ENCODE results near the gene ITGB7.

Gene ITGB7

DNA sequence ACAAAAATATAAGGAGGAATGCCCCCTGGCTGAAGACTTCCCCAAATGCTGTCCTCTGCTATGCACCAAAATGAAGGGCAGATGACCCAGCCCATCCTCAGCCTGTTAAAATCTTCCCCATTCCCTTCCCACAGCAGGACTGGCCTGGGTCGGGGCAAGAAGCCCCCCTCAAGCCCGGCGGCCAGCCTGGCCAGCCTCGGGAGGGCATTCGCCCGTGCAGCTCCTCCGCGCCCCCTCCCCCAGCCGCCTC lies 24.5 kb upstream of the ITGB7 start:
- no peak for DNase-seq

DNA sequence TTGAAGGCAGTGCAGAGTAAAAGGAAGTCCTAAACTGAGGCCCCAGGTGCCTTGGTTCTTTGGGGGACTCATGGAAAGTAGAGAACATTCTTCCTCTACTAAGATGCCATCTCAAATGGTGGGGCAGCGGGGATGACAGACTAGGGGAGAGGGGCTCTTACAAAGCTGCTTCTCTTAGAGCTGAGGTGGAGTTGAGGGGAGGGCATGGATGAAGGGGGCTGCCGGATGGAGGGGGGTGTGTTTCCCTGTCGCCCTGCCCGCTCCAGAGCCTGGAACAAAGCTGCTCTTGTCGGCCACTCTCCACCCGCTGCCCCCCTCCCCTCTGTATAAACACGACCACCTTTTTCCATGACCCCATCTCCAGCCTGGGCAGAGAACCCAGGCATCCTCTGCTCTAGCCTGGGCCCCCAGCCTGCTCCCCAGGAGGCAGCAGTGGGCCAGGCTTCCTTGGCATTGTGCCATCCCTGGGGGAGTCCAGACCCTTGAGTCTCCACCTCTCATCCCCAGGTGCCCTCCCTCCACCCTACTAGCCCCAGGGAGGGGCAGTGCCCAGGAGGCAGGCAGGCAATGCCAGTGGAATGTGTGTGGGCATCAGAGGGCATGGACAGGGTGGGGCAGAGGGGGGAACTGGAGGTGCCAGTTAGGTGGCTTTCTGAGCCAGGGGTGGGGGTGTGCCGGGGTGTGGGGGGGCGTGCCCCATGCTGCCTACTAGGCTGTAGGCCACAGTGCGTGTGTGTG lies 23.2 kb upstream of the ITGB7 start:
- no peak for DNase-seq

DNA sequence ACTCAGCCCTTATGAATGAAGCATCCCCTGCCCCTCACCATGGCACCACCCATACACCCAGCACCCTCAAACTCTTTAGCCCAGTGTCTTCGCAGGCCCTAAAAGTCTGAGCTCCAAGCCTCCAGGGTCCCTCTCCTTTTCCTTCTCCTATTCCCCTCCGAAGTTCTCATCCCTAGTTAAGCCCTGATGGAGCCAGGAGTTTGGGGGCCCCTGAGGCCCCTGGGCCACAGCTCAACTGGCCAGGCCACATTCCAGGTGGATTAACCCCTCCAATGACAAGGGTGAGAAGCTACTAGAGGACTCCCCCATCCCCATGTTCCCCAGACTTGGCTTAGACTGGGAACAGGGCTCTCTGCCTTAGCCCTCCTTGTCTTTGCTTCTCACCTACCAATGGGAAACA lies 22.4 kb upstream of the ITGB7 start:
- no peak for DNase-seq

DNA sequence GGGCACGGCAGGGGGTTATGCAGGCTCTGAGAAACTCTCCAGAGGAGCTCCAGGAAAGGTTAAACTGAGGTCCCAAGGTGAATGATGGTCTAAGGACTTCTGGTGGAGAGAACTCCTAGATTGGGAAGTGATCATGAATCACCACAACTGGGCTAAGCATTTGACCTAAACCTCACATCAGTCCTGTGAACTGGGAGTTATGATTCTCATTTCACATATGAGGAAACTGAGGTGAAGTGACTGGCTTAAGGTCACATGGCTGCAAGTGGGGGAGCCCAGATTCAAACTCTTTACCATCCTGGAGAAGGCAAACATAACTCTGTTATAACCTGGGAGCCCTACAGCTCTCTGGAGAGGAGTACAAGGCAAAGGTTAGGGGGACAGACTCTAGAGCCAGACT lies 20.8 kb upstream of the ITGB7 start:
- no peak for DNase-seq

DNA sequence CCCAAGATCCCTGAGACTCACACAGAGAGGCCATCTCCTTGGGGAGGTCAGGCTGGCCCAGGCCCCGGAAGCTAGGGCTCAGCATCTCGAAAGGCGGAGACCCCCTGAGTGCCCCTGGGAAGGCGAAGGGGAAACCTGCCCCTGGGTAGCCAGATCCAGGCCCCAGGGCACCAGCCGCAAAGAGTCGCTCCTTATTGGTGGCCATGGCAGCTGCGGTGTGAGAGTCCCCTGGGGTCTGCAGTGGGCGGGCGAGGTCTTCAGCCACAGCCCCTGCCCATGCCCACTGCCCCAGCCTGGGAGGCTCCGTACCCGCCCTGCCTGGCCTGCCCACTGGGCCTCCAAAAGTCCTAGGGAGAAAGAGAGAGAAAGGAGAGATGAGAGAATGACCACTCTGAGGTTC lies 20.3 kb upstream of the ITGB7 start:
- DNase-seq = no peak

DNA sequence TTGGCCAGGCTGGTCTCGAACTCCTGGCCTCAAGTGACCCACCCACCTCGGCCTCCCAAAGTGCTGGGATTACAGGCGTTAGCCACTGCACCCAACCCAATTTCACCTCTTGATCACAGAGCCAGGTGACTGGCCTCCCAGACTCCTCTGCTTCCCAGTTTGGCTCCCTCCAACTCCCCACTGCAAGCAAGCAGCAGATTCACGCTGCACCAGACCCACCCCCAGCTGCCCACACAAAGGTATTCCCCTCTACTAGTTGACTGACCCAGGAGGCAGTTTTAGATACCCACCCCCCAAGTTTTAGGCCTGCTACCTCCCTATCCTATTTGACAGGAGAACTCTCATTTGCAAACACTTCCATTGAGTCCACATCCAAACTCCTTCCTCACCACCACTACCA lies 19.8 kb upstream of the ITGB7 start:
- no peak for DNase-seq

DNA sequence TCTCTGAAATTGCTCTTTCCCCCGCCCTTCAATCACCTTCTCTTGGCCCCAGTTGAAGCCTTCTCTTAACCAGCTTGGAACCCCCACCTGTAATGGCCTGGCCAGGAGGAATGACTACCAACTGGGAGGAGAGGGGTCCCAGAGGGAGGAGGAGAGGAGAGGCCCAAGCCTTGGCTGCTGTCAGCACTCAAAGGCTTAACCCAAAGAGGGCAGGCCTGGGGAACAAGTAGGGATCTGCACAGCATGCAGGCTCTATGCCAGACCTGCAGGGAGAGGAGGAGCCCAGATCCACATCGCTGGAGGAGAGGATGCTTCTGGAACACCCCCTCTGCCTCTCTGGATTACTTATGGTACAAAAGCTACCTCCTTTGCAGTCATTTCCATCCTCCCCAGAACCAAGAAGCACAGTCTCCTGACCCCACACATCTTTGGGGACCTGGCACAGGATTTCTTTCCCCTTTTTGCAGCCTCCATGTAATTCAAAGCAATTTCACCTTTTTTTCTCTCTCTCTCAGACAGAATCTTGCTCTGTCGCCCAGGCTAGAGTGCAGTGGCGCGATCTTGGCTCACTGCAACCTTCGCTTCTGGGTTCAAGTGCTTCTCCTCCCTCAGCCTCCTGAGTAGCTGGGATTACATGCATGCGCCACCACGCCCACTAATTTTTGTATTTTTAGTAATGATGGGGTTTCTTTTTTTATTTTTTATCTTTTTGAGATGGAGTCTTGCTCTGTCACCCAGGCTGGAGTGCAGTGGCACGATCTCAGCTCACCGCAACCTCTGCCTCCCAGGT lies 18.8 kb upstream of the ITGB7 start:
- DNase-seq = no peak

DNA sequence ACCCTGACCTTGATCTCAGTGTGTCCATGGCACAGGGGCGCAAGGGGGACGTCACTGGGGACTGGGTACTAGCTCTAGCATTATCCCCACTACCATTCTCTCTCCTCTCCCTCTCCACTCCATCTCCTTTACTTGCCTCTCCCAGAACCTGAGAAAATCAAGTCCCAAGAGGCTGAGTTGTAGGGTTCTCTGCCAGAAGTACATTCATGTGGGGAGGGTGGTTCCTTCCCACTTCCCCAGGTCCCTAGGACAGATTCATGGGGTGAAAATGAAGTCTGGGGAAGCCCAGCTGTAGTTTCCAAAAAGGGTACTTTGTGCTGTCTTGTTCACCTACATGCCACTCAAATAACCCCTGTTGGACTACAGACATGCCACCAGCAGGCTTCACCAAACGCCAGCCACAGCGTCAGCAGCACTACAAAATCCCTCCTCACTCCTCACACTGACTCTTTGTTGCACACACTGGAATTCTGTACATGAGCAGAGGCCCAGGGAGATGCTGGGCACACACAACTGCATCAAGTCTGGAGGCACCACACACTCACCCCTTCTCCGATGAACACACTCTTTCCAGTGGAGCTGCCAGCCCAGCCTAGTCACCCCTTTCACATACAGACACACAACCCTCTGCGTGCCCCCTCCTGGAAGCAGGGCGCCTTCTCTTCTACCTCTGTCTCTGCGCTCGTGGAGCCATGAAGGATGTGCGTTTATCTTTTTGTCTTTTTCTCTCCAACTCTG lies 18.0 kb upstream of the ITGB7 start:
- DNase-seq = no peak

DNA sequence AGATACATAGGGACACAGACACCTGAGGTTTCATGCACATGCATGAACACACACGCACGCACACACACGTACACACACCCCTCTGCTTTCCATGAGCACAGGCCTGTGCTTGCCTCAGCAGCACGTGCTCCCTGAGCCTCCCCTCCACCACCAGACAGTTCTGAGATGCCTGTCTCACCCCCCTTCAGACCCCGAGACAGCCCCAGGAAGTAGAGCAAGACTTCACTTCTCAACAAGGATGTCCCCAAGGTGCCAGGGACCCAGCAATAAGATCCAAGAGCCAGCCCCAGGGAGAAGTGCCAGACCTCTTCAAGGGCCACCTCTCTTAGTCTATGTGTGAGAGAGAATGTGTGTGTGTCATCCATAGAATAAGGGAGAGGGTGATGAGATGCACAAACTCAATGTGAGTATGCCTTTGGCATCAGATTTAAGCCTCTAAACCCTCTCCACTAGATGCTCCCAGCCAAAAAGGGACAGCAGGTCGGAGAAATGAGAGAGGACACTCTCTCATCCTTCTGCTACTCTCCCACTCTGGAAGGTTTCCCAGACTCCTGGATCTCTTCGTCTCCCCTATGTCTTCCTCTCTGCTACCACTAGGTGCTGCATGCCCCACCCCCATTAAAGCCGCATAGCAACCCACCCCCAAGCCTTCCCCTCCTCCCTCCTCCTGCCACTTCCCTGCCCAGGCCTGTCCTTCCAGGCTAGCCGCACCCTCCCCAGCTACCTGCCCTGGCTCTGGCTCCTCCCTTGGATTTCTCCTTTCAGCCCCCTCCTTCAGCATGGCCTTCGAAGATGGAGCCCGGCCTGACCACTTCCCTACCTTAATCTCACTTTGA lies 17.2 kb upstream of the ITGB7 start:
- DNase-seq = peak; percentile 82

DNA sequence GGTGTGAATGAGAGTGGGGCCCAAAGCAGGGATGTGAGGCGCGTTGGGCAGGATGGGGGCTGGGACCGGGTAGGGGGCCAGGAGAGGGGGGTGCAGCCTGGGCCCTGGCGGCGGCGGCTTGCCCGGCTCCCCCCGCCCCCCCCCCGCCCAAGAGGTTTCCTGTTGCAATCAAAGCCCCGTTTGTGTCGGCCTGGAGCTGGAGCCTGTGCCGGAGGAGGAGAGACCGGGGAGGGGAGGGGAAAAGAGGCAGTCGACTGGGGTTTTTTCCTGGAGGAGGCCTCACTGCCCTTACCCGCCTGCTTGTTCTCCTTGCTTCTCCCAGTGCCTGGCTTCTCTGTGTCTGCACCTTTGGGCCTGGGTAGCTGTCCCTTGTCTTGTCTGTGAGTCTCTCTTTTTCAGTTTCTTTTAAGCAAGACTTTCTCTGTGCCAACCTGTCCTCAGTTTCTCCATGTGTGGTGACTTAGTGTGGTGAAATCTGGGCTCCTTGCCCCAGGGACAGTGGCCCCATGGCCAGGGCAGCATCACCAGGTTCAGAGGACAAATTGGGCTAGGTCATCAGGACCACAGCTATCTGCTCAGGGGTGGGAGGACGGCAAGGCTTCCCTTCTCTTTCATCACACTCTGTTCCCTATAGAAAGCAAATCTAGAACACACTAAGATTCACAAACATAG lies 16.5 kb upstream of the ITGB7 start:
- no peak for DNase-seq

DNA sequence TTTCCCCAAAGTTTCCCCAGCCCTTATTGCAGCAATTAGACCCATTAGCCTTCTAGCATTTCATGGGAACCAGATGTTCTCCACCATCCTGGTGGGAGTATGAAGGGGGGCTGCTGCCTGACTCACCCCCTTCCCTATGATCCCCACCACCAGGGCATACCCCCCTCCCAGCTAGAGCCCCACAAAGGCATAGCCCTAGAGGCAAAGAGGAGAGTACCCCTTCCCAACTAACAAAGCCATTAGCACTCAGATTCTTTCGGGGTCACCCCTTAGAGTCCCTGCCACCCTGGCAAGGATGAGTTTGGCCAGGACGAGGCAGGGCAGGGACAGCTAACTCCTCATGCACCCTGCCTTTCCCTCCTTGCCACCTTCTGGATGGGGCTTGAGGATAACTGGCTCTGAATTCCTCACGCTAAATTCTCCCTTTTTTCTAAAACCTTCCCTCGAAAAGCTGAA lies 15.8 kb upstream of the ITGB7 start:
- no peak for DNase-seq

DNA sequence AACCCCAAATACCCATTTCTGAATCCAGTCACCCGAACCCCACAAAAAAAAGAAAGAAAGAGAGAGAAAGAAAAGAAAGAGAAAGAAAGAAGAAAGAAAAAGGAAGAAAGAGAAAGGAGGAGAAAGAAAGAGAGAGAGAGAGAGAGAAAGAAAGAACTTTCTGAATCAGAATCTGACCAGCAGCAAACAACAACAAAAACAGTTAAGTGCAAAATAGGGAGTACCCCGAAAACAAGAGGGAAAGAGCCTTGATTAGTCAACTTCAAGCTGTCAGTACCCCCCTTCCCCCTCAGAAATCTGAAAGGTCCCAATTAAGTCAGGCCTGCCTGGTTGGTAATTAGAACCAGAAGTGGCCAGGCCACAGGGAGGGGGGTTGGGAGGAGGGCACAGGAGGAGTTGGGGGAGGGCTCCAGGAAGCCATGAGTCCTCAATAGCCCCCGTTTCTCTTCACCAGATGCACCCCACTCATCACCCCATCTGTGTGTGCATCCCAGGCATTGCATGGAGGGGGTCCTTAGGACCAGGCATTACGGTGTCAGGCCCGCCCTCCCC lies 15.2 kb upstream of the ITGB7 start:
- no peak for DNase-seq

DNA sequence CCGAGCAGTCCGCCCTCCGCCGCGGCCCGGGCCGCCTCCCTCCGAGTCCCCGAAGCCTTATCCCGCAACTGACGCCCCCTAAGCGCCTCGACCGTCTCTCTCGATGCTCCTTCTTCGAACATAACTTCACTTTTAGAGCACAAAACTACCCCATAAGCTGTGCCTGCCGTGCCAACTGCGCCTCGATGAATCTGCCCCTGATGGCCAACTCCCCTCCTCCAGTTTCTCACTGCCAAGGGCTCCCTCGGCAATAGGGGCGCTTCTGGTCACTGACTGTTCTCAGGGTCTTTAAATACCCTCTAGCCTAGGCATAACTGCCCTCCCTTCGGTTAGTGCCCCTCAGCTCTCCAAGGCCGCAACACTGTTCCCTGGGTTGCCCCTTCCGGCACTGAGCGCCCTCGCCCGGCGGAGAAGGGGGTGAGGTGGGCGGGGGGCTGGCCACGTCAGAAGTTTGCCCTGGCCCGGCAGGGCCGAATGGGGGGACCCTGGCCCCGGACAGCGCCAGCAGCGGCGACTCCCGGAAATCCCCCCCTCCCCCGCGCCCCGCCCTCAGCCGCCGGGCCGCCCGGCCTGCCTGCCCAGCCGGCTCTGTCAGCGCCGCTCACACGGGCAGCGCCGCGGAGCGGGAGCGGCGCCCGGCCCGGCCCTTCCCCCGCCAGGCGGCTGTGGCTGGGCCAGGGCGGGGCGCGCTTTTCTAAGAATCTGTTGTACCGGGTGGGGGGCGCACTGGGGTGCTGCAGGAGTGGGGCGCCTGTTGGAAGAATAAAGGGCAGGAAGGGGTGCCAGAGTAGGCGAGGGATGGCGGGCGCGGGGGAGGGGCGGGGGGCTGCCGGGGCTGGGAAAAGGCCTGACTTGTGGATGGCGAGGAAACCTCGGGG lies 14.4 kb upstream of the ITGB7 start:
- peak; percentile 81 for DNase-seq

DNA sequence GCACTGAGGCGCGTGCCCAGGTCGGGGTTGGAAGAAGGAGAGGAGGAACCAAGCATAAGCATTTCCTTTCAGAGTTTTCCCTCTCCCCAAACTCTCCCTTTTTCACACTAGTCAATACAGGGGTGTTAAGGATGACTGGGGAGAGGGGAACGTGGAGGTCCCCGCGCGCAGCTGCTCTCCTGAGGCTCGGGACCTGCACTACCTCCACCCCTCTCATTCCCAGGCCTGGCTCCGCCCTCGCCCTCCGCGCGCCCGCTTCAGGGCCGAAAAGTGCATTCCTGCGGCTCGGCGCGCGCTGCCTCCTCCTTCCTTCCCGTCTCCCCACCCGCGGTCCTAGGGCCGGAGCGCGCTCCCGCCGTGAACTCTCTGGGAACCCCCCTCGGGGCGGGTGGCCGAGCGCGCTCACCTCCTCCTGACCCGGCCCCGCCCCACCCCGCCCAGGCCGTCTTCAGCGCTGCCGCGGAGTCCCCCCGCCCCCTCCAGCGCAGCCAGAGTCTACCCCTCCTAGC lies 13.7 kb upstream of the ITGB7 start:
- DNase-seq = peak; percentile 99

DNA sequence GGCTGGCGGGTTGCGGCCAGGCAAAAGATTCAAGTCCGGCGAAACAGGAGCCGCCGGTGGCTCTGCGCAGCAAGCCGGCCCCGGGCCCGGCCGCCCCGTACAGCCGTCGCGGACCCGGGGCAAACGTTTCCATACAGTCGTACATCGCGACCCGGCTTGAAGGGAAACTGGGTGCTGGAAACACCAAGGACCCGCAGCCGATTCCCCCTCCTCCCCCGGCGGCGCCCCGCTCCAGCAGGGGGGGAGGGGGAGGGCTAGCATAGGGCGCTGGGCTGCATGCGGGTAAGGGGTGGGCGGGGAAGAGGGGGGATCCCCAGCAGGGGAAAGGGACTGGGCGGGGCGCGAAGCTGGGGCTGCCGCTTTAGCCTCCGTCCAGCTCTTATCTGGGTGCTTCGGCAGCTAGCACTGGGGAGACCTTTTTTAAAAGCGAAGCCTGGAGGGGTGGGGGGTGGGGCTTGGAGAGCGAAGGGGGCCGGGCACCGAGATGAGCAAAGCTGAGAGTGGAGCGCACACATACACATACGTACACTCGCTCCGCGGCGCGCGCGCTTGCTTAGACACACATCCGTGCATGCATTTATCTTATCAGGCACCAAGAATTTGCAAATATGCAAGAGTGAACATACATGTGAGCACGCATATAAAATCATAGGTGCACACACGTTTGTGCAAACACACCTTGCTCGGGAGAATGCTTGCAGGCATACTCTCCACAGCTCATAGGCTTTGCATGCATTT lies 13.1 kb upstream of the ITGB7 start:
- DNase-seq = peak; percentile 90

DNA sequence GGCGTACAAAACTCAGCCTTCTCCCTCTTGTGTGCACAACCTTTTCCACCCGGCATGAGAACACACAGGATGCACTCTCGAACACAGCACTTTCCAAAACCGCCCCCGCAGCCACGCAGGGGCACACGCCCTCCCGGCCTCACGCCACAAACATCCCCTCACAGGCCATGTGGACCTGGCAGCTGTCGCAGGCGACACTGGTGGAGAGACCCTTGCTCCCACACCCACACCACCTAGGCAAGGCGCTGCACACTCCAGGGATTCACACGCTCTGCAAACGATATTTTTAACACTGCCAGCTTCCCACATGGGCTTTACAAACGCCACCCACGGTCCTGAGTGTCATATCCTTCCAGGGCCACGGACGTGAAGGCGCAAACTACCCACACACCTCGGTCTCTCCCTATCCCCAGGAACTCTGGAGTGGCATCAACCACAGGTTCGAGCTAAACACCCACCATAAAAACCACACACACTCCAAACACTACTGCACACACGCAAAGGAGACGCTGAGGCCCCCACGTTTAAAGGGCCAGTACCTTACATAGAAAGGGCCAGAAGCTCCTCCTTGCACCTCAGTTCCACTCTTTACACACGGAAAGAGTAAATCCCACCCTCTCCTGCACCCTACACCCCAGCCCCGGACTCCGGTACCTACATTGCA lies 12.4 kb upstream of the ITGB7 start:
- DNase-seq = peak; percentile 82

DNA sequence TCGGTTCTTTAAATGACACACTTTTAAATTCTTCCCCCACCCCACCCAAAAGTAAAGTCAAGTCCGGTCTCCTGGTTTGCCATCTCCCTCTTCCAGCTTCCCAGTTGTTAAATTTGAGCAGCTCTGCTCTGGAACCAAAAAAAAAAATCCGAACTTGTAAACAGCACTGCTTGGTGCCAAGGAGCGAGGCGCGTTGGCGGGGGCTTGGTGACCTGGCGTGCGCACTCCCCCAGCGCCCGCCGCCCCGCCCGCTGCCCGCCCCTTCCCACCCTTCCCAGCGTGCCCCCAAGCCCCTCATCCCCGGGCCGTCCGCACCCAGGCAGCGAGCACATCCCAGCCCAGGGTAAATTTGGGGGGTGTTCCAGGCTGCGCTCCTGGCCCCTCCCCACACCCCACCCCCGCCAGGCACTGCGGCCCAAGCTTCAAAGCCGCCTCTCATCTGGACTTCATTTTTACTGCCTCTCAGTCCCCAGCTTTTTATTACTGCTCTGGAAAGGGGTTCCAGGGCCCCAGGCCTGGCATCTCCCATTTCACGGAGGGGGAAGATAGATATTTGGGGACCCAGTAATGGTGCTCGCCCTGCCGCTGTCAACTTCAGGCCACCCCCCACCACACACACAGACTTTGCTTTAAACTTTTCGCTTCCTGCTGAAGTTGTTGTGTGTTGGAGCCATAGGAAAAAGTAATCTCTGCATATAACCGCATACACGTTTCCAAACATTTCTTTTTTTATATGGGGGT lies 11.7 kb upstream of the ITGB7 start:
- DNase-seq = no peak

DNA sequence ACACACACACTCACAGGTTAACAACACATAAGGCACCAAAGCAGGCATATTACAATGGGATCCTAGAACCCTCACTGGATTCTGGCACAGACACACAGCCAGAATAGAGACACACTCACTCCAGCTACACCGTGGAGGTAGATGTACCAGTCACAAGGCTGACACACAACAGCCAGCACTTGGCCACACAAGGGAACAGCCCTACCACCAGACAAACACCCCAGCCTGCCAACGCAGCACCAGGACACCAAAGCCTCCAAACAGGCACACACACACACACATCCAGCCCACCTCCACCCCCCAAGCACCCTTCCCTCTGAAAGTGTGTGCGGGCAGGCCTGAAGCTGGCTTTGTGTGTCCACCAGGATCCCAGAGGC lies 10.9 kb upstream of the ITGB7 start:
- DNase-seq = no peak

Data from 8988T (cell line).